ENCODE data around the gene NECTIN1. TPM values are rescaled to one million over a fixed set of nuclear protein-coding genes. Genes with fewer than 3 reads are reported as not detected.
A peak's percentile ranks its signal among the peaks of the same experiment; 100 is the strongest.

NECTIN1 gene
- total RNA-seq, 1 experiment from 2014 or later, result 23.8 TPM

DNA sequence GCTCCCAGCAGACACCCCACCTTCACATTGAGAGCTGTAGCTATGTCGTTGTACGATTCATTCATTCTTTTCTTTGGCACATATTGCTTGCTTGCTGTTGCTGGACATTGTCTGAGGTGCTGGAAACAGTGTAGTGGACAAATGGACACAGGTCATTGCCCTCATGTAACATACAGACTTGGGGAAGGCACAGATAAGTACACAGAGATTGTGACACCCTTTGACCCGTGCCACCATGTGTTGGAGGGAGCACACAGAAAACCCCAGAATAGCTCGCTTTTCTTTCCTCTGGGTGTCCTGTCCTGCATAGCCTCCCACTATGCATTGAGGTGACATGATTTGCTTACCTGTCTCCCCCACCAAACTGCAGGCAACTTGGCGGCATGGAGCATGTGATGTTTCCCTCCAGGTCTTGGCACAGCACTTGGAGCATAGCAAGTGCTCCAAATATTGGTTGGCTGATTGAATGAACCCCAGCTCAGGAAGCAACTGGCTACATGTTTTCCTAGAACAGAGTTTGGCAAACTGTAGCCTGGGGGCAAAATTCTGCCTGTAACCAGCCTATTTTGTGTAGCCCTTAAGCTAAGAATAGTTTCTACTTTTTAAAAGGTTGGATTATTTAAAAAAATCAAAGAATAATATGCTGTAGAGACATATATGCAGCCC, 30.9 kb upstream of the NECTIN1 start:
- peak overlapping the region in 1 of 2 experiments; percentile 13; a peak in 2 of 4 replicates for H3K4me3 ChIP-seq (replicated peaks in 1 of 2; ENCODE audit: low read depth in 1 of 2, low read length in 2 of 2)
- H2AFZ ChIP-seq (ENCODE audit: low read depth, low read length, poor library complexity, severe bottlenecking), result peak overlapping the region; percentile 4
- H4K20me1 ChIP-seq (ENCODE audit: insufficient read depth), result no peaks in the 10 kb centered on the region
- H3K4me2 ChIP-seq (ENCODE audit: low read length), result peak overlapping the region; percentile 62
- POLR2A ChIA-PET, result no interaction called here
- TF ChIP-seq, protein P1, sequence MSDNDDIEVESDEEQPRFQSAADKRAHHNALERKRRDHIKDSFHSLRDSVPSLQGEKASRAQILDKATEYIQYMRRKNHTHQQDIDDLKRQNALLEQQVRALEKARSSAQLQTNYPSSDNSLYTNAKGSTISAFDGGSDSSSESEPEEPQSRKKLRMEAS (IDR thresholded peaks at IDR 0.05), result no peak
- no peak for TF ChIP-seq SRF (IDR thresholded peaks at IDR 0.05; ENCODE audit: low read depth)
- no peak for TF ChIP-seq EZH2phosphoT487 (IDR thresholded peaks at IDR 0.05; ENCODE audit: borderline replicate concordance)
- no peak for TF ChIP-seq TCF7L2 (IDR thresholded peaks at IDR 0.05; ENCODE audit: borderline replicate concordance, extremely low read depth, insufficient read depth, insufficient read length)
- TF ChIP-seq POLR2AphosphoS5 (IDR thresholded peaks at IDR 0.05; ENCODE audit: low read depth, low read length), result no peak
- no peak for TF ChIP-seq CEBPB (IDR thresholded peaks at IDR 0.05; ENCODE audit: low read depth)
- TF ChIP-seq SP1 (IDR thresholded peaks at IDR 0.05; ENCODE audit: low read depth), result no peak
- TF ChIP-seq SIN3A (IDR thresholded peaks at IDR 0.05; ENCODE audit: low read depth), result no peak
- TF ChIP-seq, protein P2, sequence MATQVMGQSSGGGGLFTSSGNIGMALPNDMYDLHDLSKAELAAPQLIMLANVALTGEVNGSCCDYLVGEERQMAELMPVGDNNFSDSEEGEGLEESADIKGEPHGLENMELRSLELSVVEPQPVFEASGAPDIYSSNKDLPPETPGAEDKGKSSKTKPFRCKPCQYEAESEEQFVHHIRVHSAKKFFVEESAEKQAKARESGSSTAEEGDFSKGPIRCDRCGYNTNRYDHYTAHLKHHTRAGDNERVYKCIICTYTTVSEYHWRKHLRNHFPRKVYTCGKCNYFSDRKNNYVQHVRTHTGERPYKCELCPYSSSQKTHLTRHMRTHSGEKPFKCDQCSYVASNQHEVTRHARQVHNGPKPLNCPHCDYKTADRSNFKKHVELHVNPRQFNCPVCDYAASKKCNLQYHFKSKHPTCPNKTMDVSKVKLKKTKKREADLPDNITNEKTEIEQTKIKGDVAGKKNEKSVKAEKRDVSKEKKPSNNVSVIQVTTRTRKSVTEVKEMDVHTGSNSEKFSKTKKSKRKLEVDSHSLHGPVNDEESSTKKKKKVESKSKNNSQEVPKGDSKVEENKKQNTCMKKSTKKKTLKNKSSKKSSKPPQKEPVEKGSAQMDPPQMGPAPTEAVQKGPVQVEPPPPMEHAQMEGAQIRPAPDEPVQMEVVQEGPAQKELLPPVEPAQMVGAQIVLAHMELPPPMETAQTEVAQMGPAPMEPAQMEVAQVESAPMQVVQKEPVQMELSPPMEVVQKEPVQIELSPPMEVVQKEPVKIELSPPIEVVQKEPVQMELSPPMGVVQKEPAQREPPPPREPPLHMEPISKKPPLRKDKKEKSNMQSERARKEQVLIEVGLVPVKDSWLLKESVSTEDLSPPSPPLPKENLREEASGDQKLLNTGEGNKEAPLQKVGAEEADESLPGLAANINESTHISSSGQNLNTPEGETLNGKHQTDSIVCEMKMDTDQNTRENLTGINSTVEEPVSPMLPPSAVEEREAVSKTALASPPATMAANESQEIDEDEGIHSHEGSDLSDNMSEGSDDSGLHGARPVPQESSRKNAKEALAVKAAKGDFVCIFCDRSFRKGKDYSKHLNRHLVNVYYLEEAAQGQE (IDR thresholded peaks at IDR 0.05; ENCODE audit: low read depth), result no peak
- no peak for TF ChIP-seq YY1 (IDR thresholded peaks at IDR 0.05; ENCODE audit: extremely low read depth, insufficient replicate concordance, low read depth, low read length)
- TF ChIP-seq, protein P3, sequence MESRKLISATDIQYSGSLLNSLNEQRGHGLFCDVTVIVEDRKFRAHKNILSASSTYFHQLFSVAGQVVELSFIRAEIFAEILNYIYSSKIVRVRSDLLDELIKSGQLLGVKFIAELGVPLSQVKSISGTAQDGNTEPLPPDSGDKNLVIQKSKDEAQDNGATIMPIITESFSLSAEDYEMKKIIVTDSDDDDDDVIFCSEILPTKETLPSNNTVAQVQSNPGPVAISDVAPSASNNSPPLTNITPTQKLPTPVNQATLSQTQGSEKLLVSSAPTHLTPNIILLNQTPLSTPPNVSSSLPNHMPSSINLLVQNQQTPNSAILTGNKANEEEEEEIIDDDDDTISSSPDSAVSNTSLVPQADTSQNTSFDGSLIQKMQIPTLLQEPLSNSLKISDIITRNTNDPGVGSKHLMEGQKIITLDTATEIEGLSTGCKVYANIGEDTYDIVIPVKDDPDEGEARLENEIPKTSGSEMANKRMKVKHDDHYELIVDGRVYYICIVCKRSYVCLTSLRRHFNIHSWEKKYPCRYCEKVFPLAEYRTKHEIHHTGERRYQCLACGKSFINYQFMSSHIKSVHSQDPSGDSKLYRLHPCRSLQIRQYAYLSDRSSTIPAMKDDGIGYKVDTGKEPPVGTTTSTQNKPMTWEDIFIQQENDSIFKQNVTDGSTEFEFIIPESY (IDR thresholded peaks at IDR 0.05; ENCODE audit: extremely low read depth, insufficient replicate concordance, low read length), result no peak
- no peak for TF ChIP-seq CBX3 (IDR thresholded peaks at IDR 0.05; ENCODE audit: low read depth)
- no peak for TF ChIP-seq ELF1 (IDR thresholded peaks at IDR 0.05; ENCODE audit: borderline replicate concordance, low read depth)
- no peak for TF ChIP-seq FOSL1 (IDR thresholded peaks at IDR 0.05; ENCODE audit: low read depth)
- TF ChIP-seq EGR1 (IDR thresholded peaks at IDR 0.05; ENCODE audit: low read depth), result no peak
- TF ChIP-seq ZFX (IDR thresholded peaks at IDR 0.05), result no peak
- TF ChIP-seq, protein P4, sequence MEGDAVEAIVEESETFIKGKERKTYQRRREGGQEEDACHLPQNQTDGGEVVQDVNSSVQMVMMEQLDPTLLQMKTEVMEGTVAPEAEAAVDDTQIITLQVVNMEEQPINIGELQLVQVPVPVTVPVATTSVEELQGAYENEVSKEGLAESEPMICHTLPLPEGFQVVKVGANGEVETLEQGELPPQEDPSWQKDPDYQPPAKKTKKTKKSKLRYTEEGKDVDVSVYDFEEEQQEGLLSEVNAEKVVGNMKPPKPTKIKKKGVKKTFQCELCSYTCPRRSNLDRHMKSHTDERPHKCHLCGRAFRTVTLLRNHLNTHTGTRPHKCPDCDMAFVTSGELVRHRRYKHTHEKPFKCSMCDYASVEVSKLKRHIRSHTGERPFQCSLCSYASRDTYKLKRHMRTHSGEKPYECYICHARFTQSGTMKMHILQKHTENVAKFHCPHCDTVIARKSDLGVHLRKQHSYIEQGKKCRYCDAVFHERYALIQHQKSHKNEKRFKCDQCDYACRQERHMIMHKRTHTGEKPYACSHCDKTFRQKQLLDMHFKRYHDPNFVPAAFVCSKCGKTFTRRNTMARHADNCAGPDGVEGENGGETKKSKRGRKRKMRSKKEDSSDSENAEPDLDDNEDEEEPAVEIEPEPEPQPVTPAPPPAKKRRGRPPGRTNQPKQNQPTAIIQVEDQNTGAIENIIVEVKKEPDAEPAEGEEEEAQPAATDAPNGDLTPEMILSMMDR (IDR thresholded peaks at IDR 0.05 in 2 of 3, conservative IDR thresholded peaks at IDR 0.05 in 1 of 3; ENCODE audit: borderline replicate concordance in 1 of 3, insufficient read depth in 1 of 3, low read depth in 2 of 3, low read length in 2 of 3), result no peak
- no peak for TF ChIP-seq EZH2 (IDR thresholded peaks at IDR 0.05)
- no peak for TF ChIP-seq RAD21 (IDR thresholded peaks at IDR 0.05; ENCODE audit: low read depth)
- no peak for TF ChIP-seq POLR2A (IDR thresholded peaks at IDR 0.05; ENCODE audit: borderline replicate concordance, extremely low read depth, insufficient read depth, insufficient read length)
- H3K9ac ChIP-seq (ENCODE audit: low read length), result peak overlapping the region; percentile 4; the same call in 1 of the 2 replicates
- H3K9me3 ChIP-seq (ENCODE audit: control insufficient read depth in 1 of 2, insufficient read depth in 1 of 2, low read depth in 1 of 2, low read length in 2 of 2), result no peaks in the 10 kb centered on the region
- no peaks in the 10 kb centered on the region for H3K79me2 ChIP-seq (ENCODE audit: insufficient read depth, low read length)
- no peaks in the 10 kb centered on the region for H3K9me2 ChIP-seq (ENCODE audit: insufficient read depth)
- BruUV-seq (replicated peaks), result no TSS peak
- no peaks in the 10 kb centered on the region for H3K36me3 ChIP-seq (ENCODE audit: control insufficient read depth in 1 of 2, insufficient read depth in 2 of 2, low read length in 2 of 2)
- H3K4me1 ChIP-seq (ENCODE audit: control insufficient read depth in 1 of 2, insufficient read depth in 2 of 2, low read length in 2 of 2), result peaks cover 13 to 36% of the 10 kb centered on the region in 2 experiments
- ATAC-seq, result peak; percentile 32
- no peaks in the 10 kb centered on the region for H3K27me3 ChIP-seq (ENCODE audit: insufficient read depth, low read length)
- H3K27ac ChIP-seq (ENCODE audit: low read depth, low read length), result no peak overlapping the region
- intact Hi-C loops (cut with micrococcal nuclease), result no loop called here
- CTCF ChIA-PET, result interaction anchor here (1.1 to 1.3 kb wide), 3 partner anchors 18 to 227 kb away, joined by 3 read pairs; partner anchors contain the start of gene NECTIN1
- RAD21 ChIA-PET (ENCODE audit: low non-redundant PET in 1 of 2, low total read pairs in 2 of 2, uncharacterized antibody in 2 of 2, unreplicated experiment in 2 of 2), result no interaction called here
- no peak for DNase-seq (ENCODE audit: low read depth, low spot score)

Data from HCT116 (cell line).